Trophoblast cell (in vitro differentiated cells and primary cell): ENCODE measurements around the gene WNT3.

Experiments used
- DNase-seq, 2 donors: peaks; one replicate each; pipeline ENCODE4 v3.0.0-alpha.2; 2016
- H2AFZ ChIP-seq: 2 replicates; pipeline ENCODE4 v1.6.1; 2013; ENCODE audit warnings: low read length, moderate library complexity, mild to moderate bottlenecking; ENCODE audit not compliant: insufficient read depth, poor library complexity
- H2AK5ac ChIP-seq: 2 replicates; pipeline ENCODE4 v1.6.1; 2013; ENCODE audit warnings: mild to moderate bottlenecking, low read length
- H2BK120ac ChIP-seq: 2 replicates; pipeline ENCODE4 v1.6.1; 2013; ENCODE audit warnings: low read length, mild to moderate bottlenecking, moderate library complexity; ENCODE audit not compliant: insufficient read depth, poor library complexity
- H2BK12ac ChIP-seq: 2 replicates; pipeline ENCODE4 v1.6.1; 2013; ENCODE audit warnings: mild to moderate bottlenecking, low read length, moderate library complexity
- H2BK5ac ChIP-seq: 2 replicates; pipeline ENCODE4 v1.6.1; 2013; ENCODE audit warnings: low read length, low read depth, moderate library complexity, mild to moderate bottlenecking; ENCODE audit not compliant: poor library complexity
- H3K14ac ChIP-seq: 2 replicates; pipeline ENCODE4 v1.6.1; 2013; ENCODE audit warnings: mild to moderate bottlenecking, low read length
- H3K18ac ChIP-seq: 2 replicates; pipeline ENCODE4 v1.6.1; 2013; ENCODE audit warnings: mild to moderate bottlenecking, low read length
- H3K23ac ChIP-seq: 2 replicates; pipeline ENCODE4 v1.6.1; 2013; ENCODE audit warnings: low read length
- H3K27ac ChIP-seq: 2 replicates; pipeline ENCODE4 v1.5.1; 2013; ENCODE audit warnings: low read depth, mild to moderate bottlenecking, inconsistent platforms, low read length, moderate library complexity
- H3K27me3 ChIP-seq: 2 replicates; pipeline ENCODE4 v1.6.1; 2013; ENCODE audit warnings: inconsistent platforms, mild to moderate bottlenecking, low read length, moderate library complexity; ENCODE audit not compliant: insufficient read depth
- H3K36me3 ChIP-seq, 2 experiments: 1 replicate in 1 of 2; 2 replicates in 1 of 2; pipeline ENCODE4 v1.6.1; 2013; ENCODE audit warnings: low read length in 2 of 2, mild to moderate bottlenecking in 2 of 2, moderate library complexity in 1 of 2; ENCODE audit not compliant: insufficient read depth in 2 of 2, control insufficient read depth in 1 of 2
- H3K4ac ChIP-seq: 2 replicates; pipeline ENCODE4 v1.6.1; 2013; ENCODE audit warnings: low read depth, mild to moderate bottlenecking, low read length, moderate library complexity
- H3K4me1 ChIP-seq, 2 experiments: 1 replicate in 1 of 2; 2 replicates in 1 of 2; pipeline ENCODE4 v1.6.1; 2013; ENCODE audit warnings: low read length in 2 of 2, mild to moderate bottlenecking in 2 of 2, moderate library complexity in 1 of 2; ENCODE audit not compliant: insufficient read depth in 2 of 2, control insufficient read depth in 1 of 2
- H3K4me2 ChIP-seq: 2 replicates; pipeline ENCODE4 v1.6.1; 2013; ENCODE audit warnings: inconsistent platforms, mild to moderate bottlenecking, low read length, moderate library complexity
- H3K4me3 ChIP-seq: 2 replicates; pipeline ENCODE4 v1.5.1; 2013; ENCODE audit warnings: mild to moderate bottlenecking, low read depth, low read length, inconsistent platforms
- H3K79me1 ChIP-seq: one replicate; pipeline ENCODE4 v1.6.1; 2013; ENCODE audit warnings: low read length
- H3K79me2 ChIP-seq: 2 replicates; pipeline ENCODE4 v1.6.1; 2013; ENCODE audit warnings: low read length, mild to moderate bottlenecking; ENCODE audit not compliant: control insufficient read depth, insufficient read depth, poor library complexity
- H3K9ac ChIP-seq: 2 replicates; pipeline ENCODE4 v1.6.1; 2013; ENCODE audit warnings: mild to moderate bottlenecking, low read length
- H3K9me3 ChIP-seq: 2 replicates; pipeline ENCODE4 v1.6.1; 2013; ENCODE audit warnings: low read depth, mild to moderate bottlenecking, control low read depth, inconsistent platforms, low read length; ENCODE audit not compliant: insufficient read depth
- H4K12ac ChIP-seq: 2 replicates; pipeline ENCODE4 v1.6.1; 2013; ENCODE audit warnings: low read depth, mild to moderate bottlenecking, low read length, moderate library complexity
- H4K8ac ChIP-seq: 2 replicates; pipeline ENCODE4 v1.6.1; 2013; ENCODE audit warnings: low read depth, mild to moderate bottlenecking, low read length, moderate library complexity
- H4K91ac ChIP-seq: one replicate; pipeline ENCODE4 v1.6.1; 2013; ENCODE audit warnings: low read depth, mild to moderate bottlenecking, low read length, moderate library complexity
- WGBS: extraction: QIAGEN DNeasy Blood & Tissue Kit; methylation state at CpG from one replicate; pipeline ENCODE4 v1.1.7; 2013; ENCODE audit warnings: missing lambda C conversion rate; ENCODE audit not compliant: insufficient read length, insufficient coverage; ENCODE audit errors: extremely low coverage; 5-methylcytosine and 5-hydroxymethylcytosine counted together

WNT3 gene

GRCh38 chr17:46796524-46796923, 22.0 kb downstream of the WNT3 start:
- Histone ChIP-seq H3K27ac (no peak overlapping the region), H4K91ac (no peak overlapping the region), H3K9me3 (no peaks in the 10 kb centered on the region), H3K4me2 (no peak overlapping the region), H3K18ac (no peak overlapping the region), H3K79me2 (no peaks in the 10 kb centered on the region), H3K4ac (no peak overlapping the region), H3K4me3 (no peak overlapping the region), H4K8ac (no peak overlapping the region), H3K23ac (no peak overlapping the region), H2AK5ac (no peak overlapping the region), H2BK120ac (no peak overlapping the region), H3K14ac (no peak overlapping the region), H3K9ac (no peak overlapping the region), H2BK5ac (no peak overlapping the region), H2AFZ (no peak overlapping the region), H2BK12ac (no peak overlapping the region), H3K79me1 (no peaks in the 10 kb centered on the region), H3K4me1 (peaks cover 5 to 9% of the 10 kb centered on the region in 2 experiments), H3K36me3 (no peaks in the 10 kb centered on the region), H4K12ac (no peak overlapping the region), H3K27me3 (no peaks in the 10 kb centered on the region)
- no peak for DNase-seq
- no CpG with 5 or more reads among the region's 7 CpGs for WGBS

GRCh38 chr17:46796084-46796483, 22.4 kb downstream of the WNT3 start:
- Histone ChIP-seq H3K4me2 (no peak overlapping the region), H2BK12ac (no peak overlapping the region), H2BK5ac (no peak overlapping the region), H3K23ac (no peak overlapping the region), H3K9ac (no peak overlapping the region), H3K9me3 (no peaks in the 10 kb centered on the region), H3K4me1 (peaks cover 7 to 11% of the 10 kb centered on the region in 2 experiments), H3K27ac (no peak overlapping the region), H3K27me3 (no peaks in the 10 kb centered on the region), H2AFZ (no peak overlapping the region), H4K8ac (no peak overlapping the region), H2BK120ac (no peak overlapping the region), H3K79me2 (no peaks in the 10 kb centered on the region), H3K4ac (no peak overlapping the region), H2AK5ac (no peak overlapping the region), H3K14ac (no peak overlapping the region), H4K12ac (no peak overlapping the region), H4K91ac (no peak overlapping the region), H3K36me3 (no peaks in the 10 kb centered on the region), H3K79me1 (no peaks in the 10 kb centered on the region), H3K18ac (no peak overlapping the region), H3K4me3 (no peak overlapping the region)
- DNase-seq, result no peak
- WGBS, result no CpG with 5 or more reads among the region's 3 CpGs

GRCh38 chr17:46795379-46795952, 23.0 kb downstream of the WNT3 start:
- Histone ChIP-seq H3K36me3 (no peaks in the 10 kb centered on the region), H3K27me3 (no peaks in the 10 kb centered on the region), H3K4ac (no peak overlapping the region), H3K79me1 (no peaks in the 10 kb centered on the region), H4K91ac (no peak overlapping the region), H3K23ac (no peak overlapping the region), H3K79me2 (no peaks in the 10 kb centered on the region), H2AK5ac (no peak overlapping the region), H3K9ac (no peak overlapping the region), H4K8ac (no peak overlapping the region), H3K14ac (no peak overlapping the region), H3K4me1 (peaks cover 7 to 11% of the 10 kb centered on the region in 2 experiments), H3K4me2 (no peak overlapping the region), H3K4me3 (no peak overlapping the region), H2BK12ac (no peak overlapping the region), H3K27ac (no peak overlapping the region), H3K18ac (no peak overlapping the region), H4K12ac (no peak overlapping the region), H3K9me3 (no peaks in the 10 kb centered on the region), H2BK120ac (no peak overlapping the region), H2AFZ (no peak overlapping the region), H2BK5ac (no peak overlapping the region)
- WGBS, result no CpG with 5 or more reads among the region's 15 CpGs
- DNase-seq, result peak; percentile 78 to 88

GRCh38 chr17:46794318-46794717, 24.2 kb downstream of the WNT3 start:
- Histone ChIP-seq H2AK5ac (no peak overlapping the region), H3K27ac (no peak overlapping the region), H3K9ac (no peak overlapping the region), H2BK12ac (no peak overlapping the region), H4K8ac (no peak overlapping the region), H3K36me3 (no peaks in the 10 kb centered on the region), H4K12ac (no peak overlapping the region), H3K14ac (no peak overlapping the region), H3K79me2 (no peaks in the 10 kb centered on the region), H3K79me1 (no peaks in the 10 kb centered on the region), H3K9me3 (peaks cover 5% of the 10 kb centered on the region), H2AFZ (no peak overlapping the region), H3K23ac (no peak overlapping the region), H3K4ac (no peak overlapping the region), H2BK120ac (no peak overlapping the region), H3K4me2 (no peak overlapping the region), H3K18ac (no peak overlapping the region), H3K27me3 (no peaks in the 10 kb centered on the region), H2BK5ac (no peak overlapping the region), H3K4me1 (peaks cover 7 to 11% of the 10 kb centered on the region in 2 experiments), H4K91ac (no peak overlapping the region), H3K4me3 (no peak overlapping the region)
- no peak for DNase-seq
- no CpG with 5 or more reads among the region's 5 CpGs for WGBS
